Panc1 (cell line): ENCODE measurements around the gene EVC. TPM values are rescaled to one million over a fixed set of nuclear protein-coding genes. Genes with fewer than 3 reads are reported as not detected.

ENCODE experiments used
- ATAC-seq: fragments of 200-7000 bp; cut with Tn5 transposase; 2 replicates; pipeline ENCODE4 v1.9.1; 2020; ENCODE audit warnings: mild to moderate bottlenecking, moderate library complexity
- BruUV-seq: library from RNA; stranded (reverse); fragments of 400-500 nt; replicated peaks from 2 replicates; lab custom pipeline; 2021; lab: Mats Ljungman, UMichigan
- CTCF ChIA-PET: fragments of 300-600 bp; sonication (Branson Sonifier 250); formaldehyde crosslinking; loops from one replicate; lab custom pipeline; 2022; ENCODE audit warnings: antibody characterized with exemption; lab: Charles Lee
- POLR2A ChIA-PET: fragments of 300-600 bp; sonication (Branson Sonifier 250); formaldehyde crosslinking; loops from one replicate; lab custom pipeline; 2022; ENCODE audit warnings: antibody characterized with exemption; lab: Charles Lee
- DNase-seq: peaks from one replicate; pipeline ENCODE4 v3.0.0-alpha.2; 2010; ENCODE audit warnings: low read depth, low spot score
- H3K27ac ChIP-seq: 2 replicates; pipeline ENCODE4 v1.5.1; 2011; ENCODE audit warnings: mild to moderate bottlenecking, low read length, inconsistent platforms
- H3K27me3 ChIP-seq: fragments of 200-500 bp; sonication (Bioruptor generic); 2 replicates; pipeline ENCODE4 v1.6.0; 2014; ENCODE audit warnings: low read length, inconsistent platforms; ENCODE audit not compliant: control insufficient read depth, insufficient read depth
- H3K36me3 ChIP-seq: fragments of 200-500 bp; sonication (Bioruptor generic); 2 replicates; pipeline ENCODE4 v1.5.1; 2014; ENCODE audit warnings: inconsistent platforms, mild to moderate bottlenecking, low read length, moderate library complexity; ENCODE audit not compliant: control insufficient read depth, insufficient read depth
- H3K4me1 ChIP-seq: 2 replicates; pipeline ENCODE4 v1.5.1; 2011; ENCODE audit warnings: inconsistent platforms, mild to moderate bottlenecking, low read length, moderate library complexity; ENCODE audit not compliant: control insufficient read depth, insufficient read depth
- H3K4me3 ChIP-seq, 2 experiments: 2 replicates each; pipeline ENCODE4 v1.5.1; 2011 to 2012; ENCODE audit warnings: low read depth in 2 of 2, low read length in 2 of 2, mild to moderate bottlenecking in 2 of 2, inconsistent platforms in 1 of 2, moderate library complexity in 1 of 2
- H3K9me3 ChIP-seq: fragments of 200-500 bp; sonication (Bioruptor generic); 2 replicates; pipeline ENCODE4 v1.5.1; 2014; ENCODE audit warnings: low read depth, mild to moderate bottlenecking, inconsistent platforms, low read length, moderate library complexity; ENCODE audit not compliant: control insufficient read depth, insufficient read depth
- CTCF ChIP-seq: fragments of 450-650 bp; IDR thresholded peaks from 2 replicates; pipeline ENCODE4 v1.5.1; 2017; ENCODE audit warnings: mild to moderate bottlenecking
- POLR2AphosphoS5 ChIP-seq: IDR thresholded peaks from 2 replicates; pipeline ENCODE4 v1.6.1; 2012; ENCODE audit warnings: mild to moderate bottlenecking, low read depth, low read length, moderate library complexity
- SIN3A ChIP-seq: IDR thresholded peaks from 2 replicates; pipeline ENCODE4 v1.6.1; 2012; ENCODE audit warnings: low read depth, mild to moderate bottlenecking, low read length, moderate library complexity, borderline replicate concordance; ENCODE audit not compliant: insufficient read depth
- TCF7L2 ChIP-seq: IDR thresholded peaks from 2 replicates; pipeline ENCODE4 v1.6.1; 2011; ENCODE audit warnings: mild to moderate bottlenecking, low read depth, low read length, inconsistent platforms
- in situ Hi-C: cut with HindIII; loops from 2 replicates; pipeline ENCODE4 v1.10.0; 2016; ENCODE audit warnings: low sequenced_read_pairs, low pct_unique_long_range_greater_than_20kb
- intact Hi-C: fragments of 100-400 bp; cut with micrococcal nuclease; formaldehyde crosslinking; loops from one replicate; pipeline ENCODE4 v1.10.0; 2022; ENCODE audit not compliant: unreplicated experiment
- total RNA-seq: library from RNA; stranded (reverse); gene quantifications from one replicate; pipeline ENCODE4 v1.2.1, GENCODE V29; 2021; ENCODE audit not compliant: unreplicated experiment
- TF ChIP-seq, protein P1 (sequence below), 2 experiments: IDR thresholded peaks; 2 replicates each; pipeline ENCODE4 v1.6.1; 2011 to 2012; ENCODE audit warnings: low read depth in 2 of 2, control low read depth in 1 of 2, low read length in 1 of 2, mild to moderate bottlenecking in 1 of 2, moderate library complexity in 1 of 2; ENCODE audit not compliant: insufficient read depth in 1 of 2

EVC gene
- total RNA-seq, 1 experiment from 2014 or later = 12.1 TPM

DNA sequence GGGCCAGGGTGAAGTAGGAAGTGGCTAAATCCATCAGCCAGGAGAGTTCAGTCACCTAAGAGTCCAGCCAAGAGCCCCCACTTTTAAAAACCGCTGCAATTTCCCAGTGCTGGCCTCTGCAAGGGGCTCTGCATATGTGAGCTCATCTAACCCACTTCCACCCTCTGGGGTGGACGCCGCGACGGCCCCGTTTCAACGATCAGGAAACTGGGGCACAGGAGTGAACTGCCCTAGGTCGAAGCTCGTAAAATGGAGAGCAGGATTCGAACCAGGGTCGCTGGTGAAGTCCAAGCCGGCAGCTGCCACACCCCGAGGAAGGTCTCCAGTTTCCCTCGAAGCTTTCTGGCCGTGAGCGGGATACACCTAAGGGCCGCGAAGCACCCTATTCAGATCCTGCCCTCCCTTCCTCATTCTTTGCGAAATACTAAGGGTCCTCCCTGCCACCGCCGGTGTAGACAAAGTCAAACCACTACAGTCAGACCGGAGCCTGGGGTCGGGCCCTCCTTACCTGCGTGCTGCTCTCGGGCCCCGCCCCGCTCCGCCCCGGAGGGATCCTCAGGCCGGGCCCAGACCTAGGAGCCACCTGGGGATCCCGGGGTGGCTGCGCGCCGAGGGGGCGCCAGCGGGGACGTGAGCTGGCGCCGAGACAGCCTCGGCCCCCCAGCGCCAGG lies 3.1 kb upstream of the EVC start:
- BruUV-seq = no TSS peak
- ChIA-PET POLR2A (no interaction called here), CTCF (no interaction called here)
- H3K27ac ChIP-seq = no peak overlapping the region
- intact Hi-C loops = no loop called here
- H3K27me3 ChIP-seq = no peaks in the 10 kb centered on the region
- peaks cover 9% of the 10 kb centered on the region for H3K4me1 ChIP-seq
- no peak overlapping the region for H3K4me3 ChIP-seq
- no peaks in the 10 kb centered on the region for H3K36me3 ChIP-seq
- TF ChIP-seq SIN3A (no peak), CTCF (no peak), POLR2AphosphoS5 (no peak), TCF7L2 (no peak)
- TF ChIP-seq, protein P1, sequence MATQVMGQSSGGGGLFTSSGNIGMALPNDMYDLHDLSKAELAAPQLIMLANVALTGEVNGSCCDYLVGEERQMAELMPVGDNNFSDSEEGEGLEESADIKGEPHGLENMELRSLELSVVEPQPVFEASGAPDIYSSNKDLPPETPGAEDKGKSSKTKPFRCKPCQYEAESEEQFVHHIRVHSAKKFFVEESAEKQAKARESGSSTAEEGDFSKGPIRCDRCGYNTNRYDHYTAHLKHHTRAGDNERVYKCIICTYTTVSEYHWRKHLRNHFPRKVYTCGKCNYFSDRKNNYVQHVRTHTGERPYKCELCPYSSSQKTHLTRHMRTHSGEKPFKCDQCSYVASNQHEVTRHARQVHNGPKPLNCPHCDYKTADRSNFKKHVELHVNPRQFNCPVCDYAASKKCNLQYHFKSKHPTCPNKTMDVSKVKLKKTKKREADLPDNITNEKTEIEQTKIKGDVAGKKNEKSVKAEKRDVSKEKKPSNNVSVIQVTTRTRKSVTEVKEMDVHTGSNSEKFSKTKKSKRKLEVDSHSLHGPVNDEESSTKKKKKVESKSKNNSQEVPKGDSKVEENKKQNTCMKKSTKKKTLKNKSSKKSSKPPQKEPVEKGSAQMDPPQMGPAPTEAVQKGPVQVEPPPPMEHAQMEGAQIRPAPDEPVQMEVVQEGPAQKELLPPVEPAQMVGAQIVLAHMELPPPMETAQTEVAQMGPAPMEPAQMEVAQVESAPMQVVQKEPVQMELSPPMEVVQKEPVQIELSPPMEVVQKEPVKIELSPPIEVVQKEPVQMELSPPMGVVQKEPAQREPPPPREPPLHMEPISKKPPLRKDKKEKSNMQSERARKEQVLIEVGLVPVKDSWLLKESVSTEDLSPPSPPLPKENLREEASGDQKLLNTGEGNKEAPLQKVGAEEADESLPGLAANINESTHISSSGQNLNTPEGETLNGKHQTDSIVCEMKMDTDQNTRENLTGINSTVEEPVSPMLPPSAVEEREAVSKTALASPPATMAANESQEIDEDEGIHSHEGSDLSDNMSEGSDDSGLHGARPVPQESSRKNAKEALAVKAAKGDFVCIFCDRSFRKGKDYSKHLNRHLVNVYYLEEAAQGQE (IDR thresholded peaks at IDR 0.05; ENCODE audit: insufficient read depth in 1 of 2, low read depth in 2 of 2, low read length in 1 of 2) = no peak
- DNase-seq (no peak), ATAC-seq (no peak)
- H3K9me3 ChIP-seq = no peaks in the 10 kb centered on the region
- in situ Hi-C loops = no loop called here

DNA sequence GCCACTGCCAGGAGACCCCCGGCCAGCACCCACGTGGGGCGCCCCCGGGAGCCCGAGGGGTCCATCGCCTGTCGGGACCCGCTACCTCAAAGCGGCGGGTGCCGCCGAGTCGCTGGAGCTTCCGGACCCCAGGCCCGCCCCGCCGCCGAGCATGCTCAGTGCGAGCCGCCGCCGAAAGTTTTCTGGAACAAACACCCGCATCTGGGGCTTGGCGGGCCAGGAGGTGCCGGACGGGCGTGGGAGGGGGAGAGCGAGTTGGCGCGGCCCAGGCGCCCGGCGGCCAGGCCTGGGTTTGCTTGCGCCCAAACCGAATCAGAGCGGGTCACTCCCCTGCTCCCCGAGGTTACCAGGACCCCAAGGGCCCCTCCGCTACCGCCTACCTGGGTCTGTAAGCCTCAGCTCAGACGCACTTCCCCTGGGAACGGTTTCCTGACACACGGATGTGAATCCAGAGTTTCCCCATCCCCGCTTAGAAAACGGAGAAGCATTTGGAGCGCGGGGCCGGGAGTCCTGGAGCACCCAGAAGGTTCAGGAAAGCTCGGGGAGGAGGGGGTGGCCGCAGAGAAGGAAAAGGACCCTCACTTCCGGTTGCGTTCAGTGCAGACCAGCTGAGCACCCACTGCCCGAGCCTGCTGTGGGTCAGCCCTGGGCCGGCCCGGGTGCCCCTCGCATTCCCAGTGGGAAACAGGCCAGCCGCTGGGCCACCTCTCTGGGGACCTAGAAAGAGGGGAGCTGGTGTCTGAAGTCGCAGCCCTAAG lies 2.4 kb upstream of the EVC start, which contains the start of gene EVC2:
Gene EVC2, minus strand, starts transcription at position 111 of the 758 bp plus-strand sequence. Its CDS starts 46 bp downstream, at position 65.
- Histone ChIP-seq H3K27me3 (no peaks in the 10 kb centered on the region), H3K27ac (no peak within 1 kb of the TSS), H3K36me3 (no peaks in the 10 kb centered on the region), H3K4me1 (peaks cover 9% of the 10 kb centered on the region), H3K9me3 (no peaks in the 10 kb centered on the region), H3K4me3 (no peak within 1 kb of the TSS)
- no TSS peak for BruUV-seq
- DNase-seq (no peak), ATAC-seq (no peak)
- no peak for TF ChIP-seq POLR2AphosphoS5
- TF ChIP-seq CTCF = no peak
- no peak for TF ChIP-seq TCF7L2
- TF ChIP-seq, protein P1 (IDR thresholded peaks at IDR 0.05; ENCODE audit: insufficient read depth in 1 of 2, low read depth in 2 of 2, low read length in 1 of 2) = no peak
- TF ChIP-seq SIN3A = no peak
- ChIA-PET CTCF (no interaction called here), POLR2A (no interaction called here)
- intact Hi-C loops (no loop called here), in situ Hi-C loops (no loop called here)
